ENCODE data around the gene EXOC6B.
"Not testable (repeated sequence)": the region's sequence is repeated elsewhere in the genome, so short reads cannot be mapped to it uniquely, and the experiment has no call there.

The EXOC6B gene

DNA sequence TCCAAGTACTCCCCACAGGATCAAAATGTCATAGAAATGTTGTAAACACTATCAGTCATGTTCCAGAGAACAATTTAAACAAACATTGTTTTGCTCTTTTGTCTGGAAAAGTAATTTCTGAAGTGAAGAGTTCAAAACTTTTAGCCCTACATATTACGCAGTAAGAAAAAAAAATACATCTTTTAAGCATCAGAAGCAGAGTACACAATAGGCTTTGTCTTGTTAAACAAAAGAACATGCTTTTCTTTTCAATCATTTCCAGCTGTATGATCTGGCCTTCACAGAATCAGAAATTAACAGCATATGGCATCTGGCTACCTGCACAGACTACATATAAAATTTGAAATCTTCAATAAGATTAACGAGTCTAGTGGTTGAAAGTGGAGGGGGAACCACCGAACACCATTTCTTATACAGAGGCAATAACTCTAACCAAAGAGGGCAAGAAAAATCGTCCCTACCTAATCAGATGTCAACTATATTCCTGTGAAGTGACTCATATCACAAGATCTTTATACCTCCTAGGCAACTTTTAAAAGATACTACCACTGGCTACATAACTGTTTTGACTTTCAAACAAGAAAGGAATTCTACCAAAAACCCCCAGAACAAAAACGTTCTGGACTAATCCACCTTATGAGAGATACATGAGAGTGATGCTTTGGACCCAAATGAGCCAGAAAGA, 149.3 kb downstream of the EXOC6B start:
- no peak for DNase-seq

DNA sequence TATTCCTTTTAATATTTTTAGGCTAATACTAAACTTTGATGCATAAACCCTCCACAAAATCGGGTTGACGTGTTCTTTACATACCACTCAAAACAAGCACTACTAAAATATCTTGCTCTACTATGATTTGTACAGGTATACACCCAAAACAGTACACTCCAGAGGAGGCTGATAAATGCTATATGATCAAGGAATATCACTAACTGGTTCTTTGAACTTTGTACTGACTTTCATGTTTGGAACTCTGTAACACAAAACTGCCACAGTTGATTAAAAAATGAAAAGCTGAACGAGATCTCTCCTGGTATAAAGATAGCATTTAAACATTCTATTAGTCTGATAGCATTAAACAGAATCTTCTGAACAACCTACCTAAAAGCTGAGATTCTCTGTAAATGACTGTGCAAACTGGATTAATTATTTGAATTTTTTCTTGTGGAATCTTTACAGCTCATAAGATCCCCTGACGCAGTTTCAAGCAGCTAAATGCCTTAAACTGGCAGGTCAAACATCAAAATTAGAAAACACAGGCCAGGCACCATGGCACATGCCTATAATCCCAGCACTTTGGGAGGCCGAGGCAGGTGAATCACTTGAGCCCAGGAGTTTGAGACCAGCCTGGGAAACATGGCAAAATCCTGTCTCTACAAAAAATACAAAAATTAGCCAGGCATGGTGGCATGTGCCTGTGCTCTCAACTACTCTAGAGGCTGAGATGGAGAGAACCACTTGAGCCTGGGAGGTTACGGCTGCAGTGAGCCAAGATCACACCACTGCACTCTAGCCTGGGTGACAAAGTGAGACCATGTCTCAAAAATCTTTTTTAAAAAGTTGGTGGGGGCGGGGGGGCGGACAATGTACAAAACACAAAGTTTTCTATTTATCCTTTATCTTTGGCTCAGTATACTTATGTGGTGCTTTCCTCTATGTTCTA, 150.6 kb downstream of the EXOC6B start:
- no peak for DNase-seq

DNA sequence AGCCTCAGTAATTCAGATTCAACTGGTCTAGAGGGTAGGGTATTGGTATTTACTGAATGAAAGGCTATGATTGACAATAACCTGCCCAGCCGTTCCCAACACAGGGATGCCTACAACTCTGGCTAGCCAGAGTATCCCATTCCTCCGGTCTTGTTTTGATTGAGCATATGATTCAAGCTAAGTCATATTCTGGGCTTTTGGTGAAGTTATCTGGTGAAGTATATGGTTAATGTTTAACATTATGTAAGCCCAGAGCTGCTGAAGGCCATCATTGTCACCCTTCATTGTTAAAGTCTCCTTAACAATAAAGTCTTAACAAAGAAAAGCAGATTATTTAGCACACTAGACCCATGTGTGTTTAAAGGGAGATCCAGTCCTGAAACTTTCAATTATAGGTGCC, 152.6 kb downstream of the EXOC6B start:
- DNase-seq: no peak

DNA sequence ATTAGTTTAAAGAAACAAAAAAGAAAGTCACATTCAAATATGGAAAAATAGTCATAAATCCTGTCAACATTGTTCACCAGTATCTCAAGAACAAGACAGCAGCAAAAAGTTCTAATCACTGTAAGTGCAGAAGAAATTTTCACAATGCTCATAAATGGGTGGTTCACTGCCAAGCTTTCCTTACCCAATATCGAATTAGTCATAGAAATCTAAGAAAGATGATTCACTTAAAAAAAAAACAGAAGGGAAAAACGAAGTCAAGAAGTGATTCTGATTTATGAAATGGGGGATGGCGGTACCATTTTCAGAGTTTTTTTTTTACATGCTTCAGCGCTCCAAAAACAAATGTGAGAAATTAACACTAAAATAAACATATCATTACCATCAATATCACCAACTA, 156.7 kb downstream of the EXOC6B start:
- DNase-seq: no peak

DNA sequence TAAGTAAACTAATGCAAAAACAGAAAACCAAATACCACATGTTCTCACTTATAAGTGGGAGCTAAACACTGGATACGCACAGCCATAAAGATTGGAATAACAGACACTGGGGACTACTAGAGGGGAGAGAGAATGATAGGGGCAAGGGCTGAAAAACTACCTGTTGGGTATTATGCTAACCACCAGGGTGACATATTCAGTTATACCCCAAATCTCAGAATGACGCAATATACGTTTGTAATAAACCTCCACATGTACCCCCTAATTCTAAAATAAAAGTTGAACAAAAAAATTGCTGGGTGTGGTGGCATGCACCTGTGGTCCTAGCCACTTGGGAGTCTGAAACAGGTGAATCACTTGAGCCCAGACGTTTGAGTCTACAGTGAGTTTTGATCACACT, 157.2 kb downstream of the EXOC6B start:
- no peak for DNase-seq

DNA sequence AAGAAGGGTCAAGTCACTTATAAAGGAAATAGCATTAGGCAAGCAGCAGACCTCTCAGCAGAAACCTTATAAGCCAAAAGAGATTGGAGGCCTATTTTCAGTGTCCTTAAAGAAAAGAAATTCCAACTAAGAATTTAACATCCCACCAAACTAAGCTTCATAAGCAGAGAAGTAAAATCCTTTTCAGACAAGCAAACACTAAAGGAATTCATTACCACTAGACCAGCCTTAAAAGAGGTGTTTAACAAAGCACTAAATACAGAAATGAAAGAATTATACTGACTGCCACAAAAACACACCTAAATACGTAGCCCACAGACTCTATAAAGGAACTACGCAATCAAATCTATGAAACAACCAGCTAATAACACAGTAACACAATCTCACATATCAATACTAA, 160.4 kb downstream of the EXOC6B start:
- DNase-seq: no peak

DNA sequence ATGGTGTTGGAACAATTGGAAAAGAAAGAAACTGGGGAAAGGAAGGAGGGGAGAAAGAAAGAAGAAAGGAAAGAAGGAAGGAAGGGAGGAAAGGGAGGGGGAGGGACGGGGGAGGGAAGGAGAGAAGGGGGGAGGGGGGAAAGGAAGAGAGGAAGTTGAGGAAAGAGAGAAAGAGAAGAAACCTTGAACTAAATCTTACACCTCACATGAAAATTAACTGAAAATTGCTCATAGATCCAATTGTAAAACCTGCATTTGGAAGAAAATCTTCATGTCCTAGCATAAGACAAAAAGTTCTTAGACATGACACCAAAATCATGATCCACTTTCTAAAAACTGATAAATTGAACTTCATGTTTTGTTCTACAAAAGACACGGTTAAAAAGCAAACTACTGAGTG, 163.8 kb downstream of the EXOC6B start:
- no peak for DNase-seq

DNA sequence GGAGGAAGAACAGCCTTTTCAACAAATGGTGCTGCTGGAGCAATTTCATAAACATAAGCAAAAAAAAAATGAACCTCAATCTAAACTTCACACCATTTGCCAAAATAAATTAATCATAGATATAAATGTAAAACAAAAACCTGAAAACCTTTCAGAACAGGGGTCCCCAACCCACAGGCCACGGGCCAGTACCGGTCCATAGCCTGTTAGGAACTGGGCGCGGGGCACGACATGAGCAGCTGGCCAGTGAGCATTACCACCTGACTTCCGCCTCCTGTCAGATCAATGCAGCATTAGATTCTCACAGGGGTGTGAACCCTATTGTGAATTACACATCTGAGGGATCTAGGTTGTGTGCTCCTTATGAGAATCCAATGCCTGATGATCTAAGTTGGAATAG, 176.0 kb downstream of the EXOC6B start:
- no peak for DNase-seq

DNA sequence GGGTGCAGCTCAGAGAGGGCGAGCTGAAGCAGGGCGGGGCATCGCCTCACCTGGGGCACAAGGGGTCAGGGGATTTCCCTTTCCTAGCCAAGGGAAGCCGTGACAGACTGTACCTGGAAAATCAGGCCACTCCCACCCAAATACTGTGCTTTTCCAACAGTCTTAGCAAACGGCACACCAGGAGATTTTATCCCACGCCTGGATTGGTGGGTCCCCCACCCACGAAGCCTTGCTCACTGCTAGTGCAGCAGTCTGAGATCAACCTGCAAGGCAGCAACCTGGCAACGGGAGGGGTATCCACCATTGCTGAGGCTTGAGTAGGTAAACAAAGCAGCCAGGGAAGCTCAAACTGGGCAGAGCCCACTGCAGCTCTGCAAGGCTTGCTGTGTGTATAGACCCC, 184.6 kb downstream of the EXOC6B start:
- DNase-seq: not testable (repeated sequence)

DNA sequence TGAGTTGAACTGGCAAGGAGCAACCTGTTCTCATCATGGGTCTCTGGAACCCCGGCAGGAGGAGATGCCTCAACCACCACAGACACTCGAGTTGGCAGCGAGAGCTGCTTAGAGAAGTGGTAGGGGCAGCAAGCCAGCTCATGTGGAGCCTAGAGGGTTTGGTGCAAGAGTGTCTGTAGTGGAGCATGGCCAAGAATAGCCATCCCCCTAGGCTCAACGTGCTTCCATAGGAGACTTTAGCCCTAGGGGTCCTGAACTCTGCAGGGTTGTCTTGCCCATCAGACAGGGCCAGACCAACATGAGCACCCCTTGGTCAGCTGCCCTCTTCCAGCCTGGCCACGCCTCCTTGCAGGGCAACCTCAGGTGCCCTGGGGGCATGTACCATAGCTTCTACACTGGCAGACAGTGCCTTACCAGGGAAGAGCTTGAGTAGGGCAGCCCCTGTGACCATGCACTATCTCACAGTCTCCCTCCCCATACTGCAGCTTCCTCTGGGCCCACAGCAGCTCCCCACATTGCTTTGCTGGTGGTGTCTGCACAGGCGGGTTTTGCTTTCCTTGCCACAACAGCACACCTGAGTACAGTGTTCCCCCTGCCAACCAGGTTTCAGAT, 187.1 kb downstream of the EXOC6B start:
- no peak for DNase-seq

DNA sequence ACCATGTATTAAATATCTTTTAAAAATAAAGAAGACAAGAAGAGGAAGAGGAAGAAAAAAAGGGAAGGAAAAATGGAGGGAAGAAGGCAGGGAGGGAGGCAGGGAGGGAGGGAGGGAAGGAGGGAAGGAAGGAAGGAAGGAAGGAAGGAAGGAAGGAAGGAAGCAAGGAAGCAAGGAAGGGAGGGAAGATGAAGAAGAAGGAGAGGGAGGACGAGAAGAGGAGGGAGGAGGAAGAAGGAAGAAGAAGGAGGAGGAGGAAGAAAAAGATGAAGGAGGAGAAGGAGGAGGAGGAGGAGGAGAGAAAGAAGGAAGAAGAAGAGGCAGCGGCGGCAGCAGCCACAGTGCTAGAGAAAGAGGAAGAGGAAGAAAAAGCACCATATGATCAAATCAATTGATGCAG, 189.6 kb downstream of the EXOC6B start:
- no peak for DNase-seq

DNA sequence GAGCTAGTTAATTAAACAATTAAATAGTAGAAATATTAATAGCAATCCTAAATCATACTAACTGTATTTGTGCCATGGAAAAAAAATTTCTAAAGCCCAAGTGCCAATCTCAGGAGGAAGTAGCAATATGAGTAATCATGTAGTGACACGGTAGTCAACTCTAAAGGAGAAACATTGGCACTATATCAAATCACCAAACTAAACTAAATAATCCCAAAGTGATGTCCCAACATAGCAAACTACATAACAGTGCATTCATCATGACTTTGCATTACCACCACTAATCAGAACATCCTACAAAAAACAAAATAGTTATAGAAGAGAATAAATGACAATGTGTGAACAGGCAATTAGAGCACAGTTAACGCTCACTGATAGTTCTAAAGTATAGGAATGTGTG, 195.1 kb downstream of the EXOC6B start:
- no peak for DNase-seq

DNA sequence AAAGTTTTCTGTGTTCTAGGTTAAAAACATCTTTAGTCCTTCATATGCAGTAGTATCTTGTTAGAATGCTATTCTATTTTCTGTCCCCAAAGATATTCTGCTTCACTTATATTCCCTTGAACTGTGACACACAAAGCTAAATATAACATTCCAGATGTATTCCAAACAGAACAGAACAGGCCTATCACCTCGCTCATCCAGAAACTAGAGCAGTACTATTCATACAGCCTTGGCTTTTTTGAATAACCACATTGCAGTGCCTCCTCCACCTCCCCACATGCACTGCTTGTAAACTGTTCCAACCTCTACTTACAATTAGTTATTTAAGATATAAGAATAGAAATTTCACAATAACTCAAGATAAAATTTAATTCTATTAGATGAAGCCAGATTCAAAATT, 196.8 kb downstream of the EXOC6B start:
- DNase-seq: no peak

DNA sequence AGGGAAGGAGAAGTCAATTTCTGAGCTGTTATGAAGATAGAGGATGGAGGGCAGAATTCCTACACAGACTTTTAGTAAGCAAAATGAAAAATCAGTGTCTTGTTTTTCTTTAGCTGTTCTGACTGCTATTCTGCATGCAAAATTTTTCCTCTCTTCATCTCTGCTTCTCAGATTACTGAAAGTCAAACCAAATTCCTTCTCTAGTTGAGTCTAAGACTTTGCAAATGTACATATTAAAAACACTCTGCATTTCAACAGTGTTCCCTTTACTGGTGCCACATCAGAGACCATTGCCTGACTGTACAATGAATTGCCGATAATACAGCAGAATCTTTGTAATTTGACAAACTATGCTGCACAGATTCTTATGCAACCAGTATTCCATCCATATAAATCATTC, 198.8 kb downstream of the EXOC6B start:
- DNase-seq: no peak

DNA sequence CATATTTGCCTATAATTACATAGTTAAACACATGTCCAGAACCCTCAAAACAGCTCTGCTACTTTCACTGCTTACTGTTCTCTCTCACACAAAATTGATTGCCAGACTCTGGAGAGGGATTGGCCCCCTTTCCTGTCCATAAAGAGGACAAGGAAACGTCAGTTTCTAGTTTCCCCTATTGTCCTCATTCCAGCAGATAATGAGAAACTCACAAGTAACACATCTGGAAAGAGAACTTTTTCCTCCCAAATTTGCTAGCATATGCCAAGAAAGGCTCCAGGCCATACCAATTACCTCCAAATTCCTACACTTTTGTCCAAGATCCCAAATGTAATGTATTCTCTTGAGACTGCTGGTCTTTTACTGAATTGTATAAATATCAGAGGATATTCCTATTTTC, 200.5 kb downstream of the EXOC6B start:
- no peak for DNase-seq

DNA sequence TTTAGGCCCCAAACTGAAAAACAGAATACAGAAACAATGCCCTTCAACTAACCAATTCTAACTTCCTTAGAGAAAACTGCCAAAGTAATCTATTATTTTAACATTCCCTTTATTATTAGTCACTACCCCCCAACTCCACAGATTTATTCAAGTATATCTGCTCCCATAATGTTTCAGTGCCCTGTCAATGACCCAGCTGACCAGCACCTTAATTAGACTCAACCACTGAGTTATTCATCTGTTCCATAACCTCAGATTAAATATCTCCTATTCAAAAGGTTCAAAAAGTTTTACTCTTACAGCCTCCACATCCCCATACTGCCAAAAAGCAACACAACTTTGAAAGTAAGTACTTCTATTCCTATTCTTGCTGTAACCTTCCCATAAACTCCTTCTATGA, 202.4 kb downstream of the EXOC6B start:
- no peak for DNase-seq

DNA sequence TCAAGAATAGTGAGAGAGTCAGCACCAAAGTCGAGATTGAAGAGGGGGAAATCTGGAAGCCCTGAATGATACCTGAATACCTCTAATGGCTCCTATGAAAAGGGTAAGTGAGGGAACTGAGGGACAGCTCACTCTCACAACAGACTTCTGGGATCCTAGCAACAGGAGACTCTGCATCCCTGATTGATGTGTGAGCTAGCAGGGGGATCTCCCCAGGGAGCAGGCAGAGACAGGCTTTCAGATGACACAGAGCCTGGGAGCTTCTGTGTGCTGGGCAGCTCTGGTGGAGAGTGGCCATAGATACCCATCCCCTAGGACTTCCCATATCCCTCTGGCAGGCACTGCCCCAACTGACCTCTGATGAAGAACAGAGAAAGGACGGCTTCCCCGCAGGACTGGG, 206.2 kb downstream of the EXOC6B start:
- no peak for DNase-seq

DNA sequence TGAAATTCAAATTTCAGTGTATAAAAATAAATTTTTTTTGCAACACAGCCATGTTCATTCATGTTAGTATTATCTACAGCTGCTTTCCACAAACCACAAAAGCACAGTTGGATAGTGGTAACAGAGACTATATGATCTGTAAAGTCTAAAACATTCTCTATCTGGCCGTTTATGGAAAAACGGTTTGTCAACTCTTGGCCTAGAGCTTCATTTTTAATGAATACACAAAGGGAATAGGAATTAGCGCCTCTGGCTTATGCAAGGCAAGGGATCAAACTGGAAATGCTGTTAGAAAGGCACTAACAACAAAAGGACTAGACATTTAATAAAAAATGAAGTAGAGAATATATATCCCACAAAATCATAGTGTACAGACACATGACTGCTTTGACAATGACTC, 211.9 kb downstream of the EXOC6B start:
- DNase-seq: no peak

DNA sequence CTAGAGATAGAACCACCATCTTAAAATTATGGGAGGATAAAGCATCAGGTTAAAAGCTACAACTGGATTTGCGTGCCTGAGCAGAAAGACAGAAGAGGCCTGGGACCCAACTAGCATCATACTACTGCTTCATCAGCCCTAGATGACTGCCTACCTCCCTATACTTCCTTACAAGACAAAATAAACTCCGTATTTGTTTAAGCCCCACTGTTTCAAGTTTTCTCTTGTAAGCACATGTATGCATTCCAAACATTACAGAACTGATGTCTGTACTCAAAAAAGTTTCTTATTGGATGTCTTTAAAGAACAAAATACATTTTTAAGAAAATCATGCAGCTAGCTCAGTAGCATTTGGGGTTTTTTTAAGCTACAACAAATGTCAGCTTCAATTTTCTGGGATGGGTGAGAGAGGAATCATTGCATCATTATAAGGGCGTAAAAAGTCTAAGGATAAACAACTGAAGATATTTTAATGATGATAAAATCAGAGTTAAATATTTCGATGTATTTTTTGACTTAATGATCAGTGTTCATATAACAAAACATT, 213.1 kb downstream of the EXOC6B start:
- DNase-seq: no peak

DNA sequence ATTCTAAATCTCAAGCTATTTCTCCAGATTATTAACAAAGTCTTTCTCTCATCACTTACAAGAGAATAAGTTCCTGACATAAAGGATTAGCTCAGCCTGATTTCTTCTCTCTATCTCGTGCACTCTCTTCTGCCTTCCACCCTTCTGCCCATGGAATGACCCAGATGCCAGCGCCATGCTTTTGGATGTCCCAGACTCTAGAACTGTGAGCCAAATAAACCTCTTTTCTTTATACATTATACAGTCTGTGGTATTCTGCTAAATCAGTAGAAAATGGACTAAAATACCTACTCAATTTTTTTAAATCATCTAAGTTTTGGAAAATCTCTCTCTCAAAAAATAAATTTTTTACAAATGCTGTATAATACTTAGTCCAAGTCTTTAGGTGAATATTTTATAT, 218.6 kb downstream of the EXOC6B start:
- no peak for DNase-seq

DNA sequence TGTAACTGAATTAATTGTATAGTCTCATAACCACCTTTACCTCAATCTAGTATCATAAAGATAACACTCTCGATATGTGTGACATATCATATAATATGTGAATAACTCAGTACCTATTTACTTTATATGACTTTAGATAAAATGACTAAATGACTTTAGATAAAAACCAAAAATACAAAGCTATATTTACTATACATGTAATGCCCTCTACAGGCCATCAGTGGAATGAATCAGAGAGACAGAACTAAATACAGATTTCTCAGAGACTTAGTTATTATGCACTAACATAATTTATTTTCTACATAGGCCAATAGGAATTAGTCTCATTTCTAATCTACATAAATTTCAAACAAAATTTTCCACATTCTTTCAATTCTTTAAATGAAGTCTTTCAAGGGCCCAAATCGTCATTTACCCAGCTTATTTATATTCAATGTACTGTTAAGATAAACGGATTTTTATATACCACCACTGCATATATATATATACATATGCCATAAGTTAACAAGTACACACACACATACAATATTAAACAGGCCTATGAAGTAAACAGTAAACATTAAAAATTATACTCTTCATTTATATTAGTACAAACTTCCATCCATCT, 219.9 kb downstream of the EXOC6B start:
- no peak for DNase-seq

DNA sequence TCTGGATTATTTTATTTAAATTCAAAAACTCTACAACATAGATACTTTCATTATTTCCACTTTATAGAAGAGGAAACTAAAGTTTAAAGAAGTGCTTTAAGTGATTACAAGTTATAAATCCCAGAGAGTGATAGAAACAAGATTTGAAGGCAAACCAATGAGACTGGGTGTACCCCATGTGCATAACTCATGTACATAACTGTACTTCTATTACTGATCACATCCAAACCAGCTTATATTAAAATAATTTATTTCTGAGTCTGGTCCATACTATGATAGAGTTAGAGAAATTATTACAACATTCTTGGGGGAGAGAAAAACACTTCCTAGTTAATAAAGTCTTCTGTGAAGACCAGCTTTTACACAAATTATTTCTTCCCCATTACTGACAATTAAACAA, 221.4 kb downstream of the EXOC6B start:
- DNase-seq: no peak

DNA sequence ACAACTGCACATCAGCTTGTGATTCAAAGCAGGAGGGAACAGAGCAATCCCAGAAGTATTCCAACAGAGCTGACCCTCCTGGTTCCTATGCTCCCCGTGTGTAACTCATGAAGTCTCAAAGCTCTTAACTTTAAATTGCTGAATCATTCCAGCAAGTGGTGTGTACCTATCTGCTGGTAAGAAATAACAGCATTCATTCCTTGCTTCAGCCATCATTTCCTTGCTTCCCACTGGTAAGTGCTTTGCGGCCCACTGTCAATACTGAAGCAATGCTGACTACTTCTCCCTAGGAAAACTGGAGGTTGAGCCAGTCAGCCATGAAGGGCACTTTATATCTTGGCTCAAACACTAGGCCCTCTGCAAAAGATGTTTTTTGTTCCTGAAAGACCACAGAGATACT, 222.4 kb downstream of the EXOC6B start:
- no peak for DNase-seq

All from right forelimb (tissue), 1 donor.